AG04449 (cell line): ENCODE data around the gene UBE2C.
A peak's percentile ranks its signal among the peaks of the same experiment; 100 is the strongest.
"Not testable (repeated sequence)": the region's sequence is repeated elsewhere in the genome, so short reads cannot be mapped to it uniquely, and the experiment has no call there.

Experiments
- CTCF ChIA-PET: fragments of 350-600 bp; formaldehyde crosslinking; extraction: SDS; loops from one replicate; lab custom pipeline; 2021; ENCODE audit warnings: antibody characterized with exemption; lab: Yijun Ruan, JAX
- POLR2A ChIA-PET: fragments of 400-600, 350-600 bp; formaldehyde crosslinking; extraction: SDS; loops from one replicate; lab custom pipeline; 2020; ENCODE audit warnings: antibody characterized with exemption, inconsistent platforms; lab: Yijun Ruan, JAX
- DNase-seq: peaks from one replicate; pipeline ENCODE4 v3.0.0-alpha.2; 2010; ENCODE audit warnings: low read depth, low spot score
- H3K4me3 ChIP-seq: 2 replicates; pipeline ENCODE4 v1.5.1; 2011; ENCODE audit warnings: low read depth, mild to moderate bottlenecking, control low read depth, low read length
- TF ChIP-seq, protein P1 (sequence below): IDR thresholded peaks from one replicate; pipeline ENCODE4 v1.5.1; 2011; ENCODE audit warnings: mild to moderate bottlenecking, moderate library complexity, low read length, control low read depth, inconsistent platforms; ENCODE audit not compliant: insufficient read depth; ENCODE audit errors: missing control alignments

Gene UBE2C

GRCh38 chr20:45812157-45813005 is at the start of gene UBE2C:
UBE2C (plus strand) TSS chr20:45812644; CDS start chr20:45812696, 52 bp downstream.
- peak within 1 kb of the TSS; percentile 79 for H3K4me3 ChIP-seq
- TF ChIP-seq, protein P1, sequence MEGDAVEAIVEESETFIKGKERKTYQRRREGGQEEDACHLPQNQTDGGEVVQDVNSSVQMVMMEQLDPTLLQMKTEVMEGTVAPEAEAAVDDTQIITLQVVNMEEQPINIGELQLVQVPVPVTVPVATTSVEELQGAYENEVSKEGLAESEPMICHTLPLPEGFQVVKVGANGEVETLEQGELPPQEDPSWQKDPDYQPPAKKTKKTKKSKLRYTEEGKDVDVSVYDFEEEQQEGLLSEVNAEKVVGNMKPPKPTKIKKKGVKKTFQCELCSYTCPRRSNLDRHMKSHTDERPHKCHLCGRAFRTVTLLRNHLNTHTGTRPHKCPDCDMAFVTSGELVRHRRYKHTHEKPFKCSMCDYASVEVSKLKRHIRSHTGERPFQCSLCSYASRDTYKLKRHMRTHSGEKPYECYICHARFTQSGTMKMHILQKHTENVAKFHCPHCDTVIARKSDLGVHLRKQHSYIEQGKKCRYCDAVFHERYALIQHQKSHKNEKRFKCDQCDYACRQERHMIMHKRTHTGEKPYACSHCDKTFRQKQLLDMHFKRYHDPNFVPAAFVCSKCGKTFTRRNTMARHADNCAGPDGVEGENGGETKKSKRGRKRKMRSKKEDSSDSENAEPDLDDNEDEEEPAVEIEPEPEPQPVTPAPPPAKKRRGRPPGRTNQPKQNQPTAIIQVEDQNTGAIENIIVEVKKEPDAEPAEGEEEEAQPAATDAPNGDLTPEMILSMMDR, result no peak
- peak; percentile 98 for DNase-seq
- CTCF ChIA-PET, result interaction anchor here (1.2 to 5.8 kb wide), 3 partner anchors 13 to 450 kb away, joined by 4 to 38 read pairs (median 6); partner anchors contain the start of gene SYS1
- POLR2A ChIA-PET, result interaction anchor here (0.7 kb wide), 1 partner anchor 22 kb away, joined by 3 read pairs; the partner anchor contains the start of gene SNX21

- CTCF ChIA-PET, POLR2A ChIA-PET, DNase-seq, H3K4me3 ChIP-seq: not testable (repeated sequence)
Observed at GRCh38 chr20:45764618-45765282, 47.7 kb upstream of the UBE2C start.

GRCh38 chr20:45765307-45765875 is 47.1 kb upstream of the UBE2C start:
- H3K4me3 ChIP-seq, result no peak overlapping the region
- TF ChIP-seq, protein P1, result no peak
- POLR2A ChIA-PET, result no interaction called here
- CTCF ChIA-PET, result interaction anchor here (0.9 kb wide), 1 partner anchor 446 kb away, joined by 3 read pairs; no protein-coding TSS in a partner anchor
- no peak for DNase-seq

DNA sequence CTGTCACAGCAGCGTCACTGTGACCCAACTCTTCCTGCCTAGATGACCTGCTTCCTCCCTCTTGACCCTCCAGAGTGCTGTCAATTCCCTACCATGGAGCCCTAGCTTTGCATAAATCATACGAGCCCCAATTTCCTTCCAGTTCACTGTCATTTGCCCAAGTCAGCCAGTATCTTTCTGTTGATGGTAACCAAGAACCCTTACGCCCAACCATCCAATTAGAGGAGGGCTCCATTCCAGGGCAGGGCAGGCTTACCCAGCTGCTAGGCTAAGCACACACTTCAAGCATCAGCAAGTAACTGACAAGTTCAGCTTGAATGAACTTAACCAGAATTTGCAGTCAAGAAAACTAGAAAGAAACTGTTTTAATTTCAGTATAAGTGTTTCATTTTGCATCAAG is 46.5 kb upstream of the UBE2C start:
- CTCF ChIA-PET, result interaction anchor here (0.9 kb wide), 1 partner anchor 447 kb away, joined by 3 read pairs; no protein-coding TSS in a partner anchor
- TF ChIP-seq, protein P1, result no peak
- no peak for DNase-seq
- H3K4me3 ChIP-seq, result no peak overlapping the region
- POLR2A ChIA-PET, result no interaction called here

DNA sequence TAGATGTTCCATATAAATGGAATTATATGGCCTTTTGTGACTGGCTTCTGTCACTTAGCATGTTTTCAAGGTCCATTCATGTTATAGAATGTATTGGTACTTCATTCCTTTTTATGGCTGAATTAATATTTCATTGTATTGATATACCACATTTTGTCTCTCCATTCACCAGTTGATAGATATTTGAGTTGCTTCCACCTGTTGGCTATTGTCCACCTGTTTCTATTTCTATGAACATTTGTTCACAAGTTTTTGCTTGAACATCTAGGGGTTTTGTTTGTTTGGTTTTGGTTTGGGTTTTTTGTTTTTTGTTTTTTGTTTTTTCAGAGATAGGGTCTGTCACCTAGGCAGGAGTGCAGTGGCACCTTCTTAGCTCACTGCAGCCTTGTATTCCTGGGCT is 44.0 kb upstream of the UBE2C start:
- POLR2A ChIA-PET, result no interaction called here
- CTCF ChIA-PET, result interaction anchor here (0.9 to 4.3 kb wide), 2 partner anchors 176 to 223 kb away, joined by 3 to 43 read pairs; no protein-coding TSS in a partner anchor
- H3K4me3 ChIP-seq, result no peak overlapping the region
- no peak for DNase-seq
- TF ChIP-seq, protein P1, result no peak

DNA sequence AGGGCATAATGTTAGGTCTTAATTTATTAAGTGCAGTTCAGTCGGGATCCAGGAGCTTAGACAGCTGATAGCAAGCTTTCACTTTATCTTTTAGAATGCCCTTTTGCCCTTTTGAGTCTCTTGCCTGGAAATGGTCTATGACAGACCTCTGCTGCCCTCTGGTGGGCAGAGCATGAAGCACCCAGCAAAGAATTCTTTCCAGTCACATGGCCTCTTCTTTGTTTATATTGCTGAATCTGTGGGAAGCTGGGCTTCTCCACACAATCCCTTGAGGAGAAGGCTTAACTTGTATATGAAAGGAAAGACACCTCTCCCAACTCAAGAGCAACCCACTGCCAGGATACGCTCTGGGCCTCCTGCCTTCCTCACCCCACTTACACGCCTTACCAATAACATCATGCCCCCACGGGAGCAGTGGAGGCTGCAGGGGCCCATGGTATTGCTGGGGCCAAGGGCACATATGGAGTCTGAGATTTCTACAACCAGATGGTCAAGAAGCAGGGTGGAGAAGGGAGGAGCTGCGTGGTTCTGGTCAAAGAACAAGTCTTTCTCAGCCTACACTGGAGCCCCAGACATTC is 41.2 kb upstream of the UBE2C start:
- ChIA-PET POLR2A (no interaction called here), CTCF (interaction anchor here (0.5 to 6.0 kb wide), 89 partner anchors 9 to 1023 kb away, joined by 3 to 77 read pairs (median 7); partner anchors contain the start of genes DNTTIP1, EPPIN, SDC4 and SPINT3)
- no peak overlapping the region; the same call in 1 of the 2 replicates for H3K4me3 ChIP-seq
- DNase-seq, result peak; percentile 26
- TF ChIP-seq, protein P1, result peak; percentile 79
